ENCODE data around the gene WNK1.

WNK1 gene

DNA sequence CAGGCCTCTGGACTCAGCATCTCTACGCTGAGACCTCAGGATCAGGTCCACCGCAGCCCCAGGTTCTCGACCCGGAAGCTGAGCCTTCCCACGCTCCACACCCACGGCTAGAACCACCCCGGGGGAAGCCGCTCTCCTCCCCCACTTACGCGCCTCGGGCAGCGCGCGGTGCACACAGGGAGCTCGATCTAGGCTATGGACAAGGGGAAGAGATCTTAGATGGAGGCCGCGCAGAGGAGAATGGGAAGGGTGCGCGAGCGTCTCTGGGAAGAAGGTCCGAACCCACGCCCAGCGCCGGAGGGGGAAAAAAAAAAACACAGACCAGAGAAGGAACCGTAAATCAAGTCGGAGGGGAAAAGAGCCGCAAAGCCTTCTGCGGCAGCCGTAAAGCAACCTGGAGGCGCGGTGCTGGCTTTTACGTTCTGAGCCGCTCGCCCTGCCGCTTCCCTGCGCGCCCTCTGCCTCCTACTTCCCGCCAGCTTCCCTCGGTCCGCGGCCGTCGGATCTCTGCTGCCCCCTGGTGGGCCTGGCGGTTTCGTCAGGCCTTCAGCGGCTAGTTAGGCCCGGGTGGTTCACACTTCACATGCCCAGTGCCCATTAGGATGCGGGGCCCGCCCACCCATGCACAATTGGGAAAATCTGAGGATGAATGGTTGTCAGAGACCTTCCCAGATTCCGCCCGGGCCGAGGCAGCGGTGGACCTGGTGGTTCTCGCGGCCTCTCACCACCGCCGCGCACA lies 197.2 kb downstream of the WNK1 start, which contains the start of gene RAD52:
Gene RAD52 (minus strand): TSS at position 242 of the 739 bp plus-strand sequence. CDS start 16,636 bp downstream, outside the sequence.
- peak; percentile 95 for DNase-seq (ENCODE audit: low read depth in 2 of 2)

DNA sequence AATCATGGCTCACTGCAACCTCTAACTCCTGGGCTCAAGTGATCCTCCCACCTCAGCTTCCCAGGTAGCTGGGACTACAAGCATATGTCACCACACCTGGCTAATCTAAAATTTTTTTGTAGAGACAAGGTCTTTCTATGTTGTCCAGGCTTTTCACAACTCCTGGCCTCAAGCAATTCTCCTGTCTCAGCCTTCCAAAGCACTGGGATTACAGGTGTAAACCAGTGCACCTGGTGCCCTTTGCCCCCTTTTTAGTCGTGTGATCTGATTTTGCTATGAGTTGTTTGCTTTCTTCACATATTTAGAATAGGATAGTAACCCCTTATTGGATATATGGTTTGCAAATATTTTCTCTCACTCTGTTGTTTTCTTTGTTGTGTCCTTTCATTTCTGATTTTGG lies 198.8 kb downstream of the WNK1 start:
- no peak for DNase-seq (ENCODE audit: low read depth in 2 of 2)

DNA sequence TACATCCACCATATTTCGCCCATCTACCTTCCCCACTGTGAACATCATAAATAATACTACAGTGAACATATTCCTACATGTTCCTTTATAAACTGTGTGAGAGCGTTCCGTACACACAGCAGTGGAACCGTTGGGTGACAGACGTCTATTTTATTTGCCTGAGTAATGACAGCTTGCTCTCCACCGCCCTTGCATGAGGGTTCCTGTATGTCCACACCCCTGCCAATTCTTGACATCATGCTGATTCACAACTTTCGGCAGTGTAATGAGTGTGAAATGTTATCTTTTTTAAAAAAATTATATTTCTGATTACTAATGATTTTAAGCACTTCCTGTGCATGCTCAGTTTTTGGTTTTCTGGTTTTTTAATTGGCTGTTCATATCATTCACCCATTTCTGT lies 201.4 kb downstream of the WNK1 start:
- DNase-seq (ENCODE audit: low read depth in 2 of 2), result no peak

DNA sequence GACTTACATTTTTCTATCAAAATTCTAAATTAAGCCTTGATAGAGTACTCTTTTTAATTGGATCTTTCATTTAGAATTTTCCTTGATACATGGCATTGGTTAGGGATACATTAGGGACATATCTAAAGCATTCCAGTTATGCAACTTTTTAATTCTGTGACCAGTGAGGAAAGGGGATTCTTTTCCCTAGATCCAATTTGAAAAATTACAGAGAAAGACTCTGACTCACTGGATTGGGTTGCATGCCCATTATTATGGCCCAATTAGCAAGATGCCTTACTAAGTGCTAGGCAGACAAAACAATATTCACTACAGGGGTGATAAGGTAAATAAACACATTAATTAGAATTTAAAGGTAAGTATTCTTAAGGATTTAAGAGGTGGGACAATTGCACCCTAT lies 202.4 kb downstream of the WNK1 start:
- no peak for DNase-seq (ENCODE audit: low read depth in 2 of 2)

DNA sequence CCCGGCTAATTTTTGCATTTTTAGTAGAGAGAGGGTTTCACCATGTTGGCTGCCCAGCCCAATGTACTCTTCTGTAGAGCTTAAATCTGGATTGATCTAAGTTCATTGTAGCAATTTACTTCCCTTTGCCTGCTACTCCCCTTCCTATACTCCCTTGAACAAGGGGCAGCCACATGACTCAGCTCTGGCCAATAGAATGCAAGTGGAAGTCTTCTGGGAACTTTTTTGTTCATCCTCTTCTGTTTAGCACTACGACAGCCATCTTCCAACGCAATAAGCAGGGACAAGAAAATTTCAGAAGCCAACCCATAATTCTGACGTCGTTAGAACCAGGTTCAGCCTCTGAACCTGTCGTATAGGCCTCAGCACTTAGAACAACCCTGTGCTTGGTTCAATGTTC lies 203.6 kb downstream of the WNK1 start:
- DNase-seq (ENCODE audit: low read depth in 2 of 2), result no peak

DNA sequence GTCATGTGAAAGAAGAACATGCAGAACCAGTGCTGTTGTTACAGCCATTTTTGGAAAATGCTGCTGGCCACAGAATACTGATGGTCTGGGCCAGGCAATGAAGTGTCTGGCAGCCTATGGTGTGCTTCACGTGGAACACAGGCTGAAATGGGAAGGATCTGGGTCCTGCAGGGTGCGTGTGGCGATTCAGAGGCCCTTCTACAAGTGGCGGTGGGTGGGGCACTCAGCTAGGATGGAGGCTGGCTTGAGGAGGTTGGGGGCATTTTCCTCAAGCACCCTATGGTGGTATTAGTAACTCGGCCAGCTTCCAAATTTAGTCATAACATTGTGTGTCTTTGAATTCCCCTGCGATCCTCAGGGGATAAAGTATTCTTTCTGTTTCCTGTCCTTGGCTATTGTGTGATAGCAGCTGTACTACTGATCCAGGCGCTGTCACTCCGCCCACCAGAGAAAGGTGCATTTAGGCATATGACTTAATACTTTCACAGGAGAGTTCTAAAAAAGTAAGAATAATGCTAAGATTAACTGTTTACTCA lies 206.3 kb downstream of the WNK1 start:
- no peak for DNase-seq (ENCODE audit: low read depth in 2 of 2)
